ENCODE data around the gene TRABD2B. TPM values are rescaled to one million over a fixed set of nuclear protein-coding genes. Genes with fewer than 3 reads are reported as not detected.

TRABD2B gene
- total RNA-seq, 2 donors from 2014 or later = 1.1 to 2.1 TPM

- H3K4me3 ChIP-seq = no peak overlapping the region
- no peaks in the 10 kb centered on the region for H3K36me3 ChIP-seq
- H3K27ac ChIP-seq = no peak overlapping the region
- no peak for TF ChIP-seq POLR2A (IDR thresholded peaks at IDR 0.05)
- TF ChIP-seq POLR2AphosphoS5 (IDR thresholded peaks at IDR 0.05) = no peak
- no peak for TF ChIP-seq CTCF (IDR thresholded peaks at IDR 0.05)
- no peak for DNase-seq (ENCODE audit: low spot score)
- intact Hi-C loops (cut with DNase I) = no loop called here
- 78% methylated on average over 9 of the region's 9 CpGs for WGBS
- no peaks in the 10 kb centered on the region for H3K4me1 ChIP-seq (replicated peaks)
- H3K9me3 ChIP-seq = no peaks in the 10 kb centered on the region
- H3K27me3 ChIP-seq (replicated peaks; ENCODE audit: insufficient read depth) = no peaks in the 10 kb centered on the region
These were observed 232.6 kb downstream of the TRABD2B start for GRCh38 chr1:47764461-47765046.

DNA sequence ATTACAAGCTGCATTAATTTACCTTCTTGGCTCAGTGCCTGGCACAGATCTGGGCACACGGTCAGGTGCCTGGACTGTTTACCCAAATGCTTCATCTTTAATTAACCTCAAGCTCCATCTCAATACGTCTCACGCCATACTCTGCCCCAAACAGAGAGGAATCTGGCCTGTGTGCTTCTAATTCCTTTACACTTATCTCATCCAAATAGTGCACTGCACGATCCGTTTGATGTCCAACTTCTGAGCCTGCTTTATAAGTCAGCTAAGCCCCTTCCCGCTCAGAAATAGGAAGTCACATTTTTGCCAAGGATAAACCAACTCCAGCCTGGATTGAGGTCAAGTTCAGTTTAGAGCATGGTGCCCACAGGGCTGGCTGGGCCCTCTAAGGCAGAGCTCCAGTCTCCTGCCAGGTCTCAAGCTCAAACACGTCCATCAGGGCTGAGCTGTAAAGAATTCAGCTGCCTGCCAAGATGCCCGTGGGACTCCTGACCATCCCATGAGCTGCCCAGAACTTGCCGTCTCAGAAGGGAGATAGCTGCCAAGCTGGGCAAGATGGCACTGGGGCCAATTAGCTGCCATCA lies 233.5 kb downstream of the TRABD2B start:
- intact Hi-C loops (cut with DNase I) = no loop called here
- no peaks in the 10 kb centered on the region for H3K27me3 ChIP-seq (replicated peaks; ENCODE audit: insufficient read depth)
- peak; percentile 82 for DNase-seq (ENCODE audit: low spot score)
- 26% methylated on average over 9 of the region's 9 CpGs for WGBS
- H3K4me3 ChIP-seq = no peak overlapping the region
- H3K4me1 ChIP-seq (replicated peaks) = no peaks in the 10 kb centered on the region
- H3K27ac ChIP-seq = peak overlapping the region in 1 of 2 donors; percentile 19
- H3K9me3 ChIP-seq = no peaks in the 10 kb centered on the region
- no peak for TF ChIP-seq CTCF (IDR thresholded peaks at IDR 0.05)
- peak; percentile 77 for TF ChIP-seq POLR2AphosphoS5 (IDR thresholded peaks at IDR 0.05)
- H3K36me3 ChIP-seq = no peaks in the 10 kb centered on the region

DNA sequence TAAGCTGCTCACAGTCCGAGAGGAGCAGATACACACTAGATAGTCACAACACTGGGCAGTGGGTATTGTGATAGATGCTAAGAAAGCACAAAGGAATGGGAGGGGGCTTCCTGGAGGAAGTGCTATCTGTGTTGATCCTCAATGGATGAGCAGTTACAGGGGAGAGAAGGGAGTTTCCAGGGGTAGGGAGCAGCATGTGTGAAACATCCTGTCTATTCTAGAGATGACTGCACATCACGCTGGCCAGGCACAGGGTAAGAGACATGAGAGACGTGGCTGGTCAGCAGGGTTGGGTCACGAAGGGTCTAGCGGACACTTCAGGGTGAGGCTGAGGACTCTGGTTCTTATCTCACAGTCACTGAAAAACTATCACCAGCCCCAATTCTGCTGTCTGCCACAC lies 235.2 kb downstream of the TRABD2B start:
- Histone ChIP-seq H3K27ac (no peak overlapping the region), H3K4me1 (replicated peaks) (no peaks in the 10 kb centered on the region), H3K27me3 (replicated peaks; ENCODE audit: insufficient read depth) (no peaks in the 10 kb centered on the region), H3K4me3 (no peak overlapping the region), H3K9me3 (no peaks in the 10 kb centered on the region), H3K36me3 (no peaks in the 10 kb centered on the region)
- 89% methylated on average over 5 of the region's 5 CpGs for WGBS
- intact Hi-C loops (cut with DNase I) = no loop called here
- TF ChIP-seq CTCF (IDR thresholded peaks at IDR 0.05) (no peak), POLR2A (IDR thresholded peaks at IDR 0.05) (no peak), POLR2AphosphoS5 (IDR thresholded peaks at IDR 0.05) (no peak)
- DNase-seq (ENCODE audit: low spot score) = no peak

- DNase-seq (ENCODE audit: low spot score) = no peak
- TF ChIP-seq POLR2A (IDR thresholded peaks at IDR 0.05) (no peak), POLR2AphosphoS5 (IDR thresholded peaks at IDR 0.05) (no peak), CTCF (IDR thresholded peaks at IDR 0.05) (no peak)
- Histone ChIP-seq H3K27me3 (replicated peaks; ENCODE audit: insufficient read depth) (no peaks in the 10 kb centered on the region), H3K36me3 (no peaks in the 10 kb centered on the region), H3K4me1 (replicated peaks) (no peaks in the 10 kb centered on the region), H3K9me3 (no peaks in the 10 kb centered on the region), H3K4me3 (no peak overlapping the region), H3K27ac (no peak overlapping the region)
- intact Hi-C loops (cut with DNase I) = no loop called here
- 86% methylated on average over 8 of the region's 8 CpGs for WGBS
These were observed 235.8 kb downstream of the TRABD2B start for GRCh38 chr1:47761201-47761930.

Measured in prostate gland (tissue), 2 donors.